Measurements from ENCODE around the gene CNTFR. TPM values are rescaled to one million over a fixed set of nuclear protein-coding genes. Genes with fewer than 3 reads are reported as not detected.

CNTFR gene
- total and polyA plus RNA-seq, 2 of the 8 experiments (the other 6 are each of a cell fraction or from before 2014, with no cell fraction given), result 1.2 to 4.2 TPM

DNA sequence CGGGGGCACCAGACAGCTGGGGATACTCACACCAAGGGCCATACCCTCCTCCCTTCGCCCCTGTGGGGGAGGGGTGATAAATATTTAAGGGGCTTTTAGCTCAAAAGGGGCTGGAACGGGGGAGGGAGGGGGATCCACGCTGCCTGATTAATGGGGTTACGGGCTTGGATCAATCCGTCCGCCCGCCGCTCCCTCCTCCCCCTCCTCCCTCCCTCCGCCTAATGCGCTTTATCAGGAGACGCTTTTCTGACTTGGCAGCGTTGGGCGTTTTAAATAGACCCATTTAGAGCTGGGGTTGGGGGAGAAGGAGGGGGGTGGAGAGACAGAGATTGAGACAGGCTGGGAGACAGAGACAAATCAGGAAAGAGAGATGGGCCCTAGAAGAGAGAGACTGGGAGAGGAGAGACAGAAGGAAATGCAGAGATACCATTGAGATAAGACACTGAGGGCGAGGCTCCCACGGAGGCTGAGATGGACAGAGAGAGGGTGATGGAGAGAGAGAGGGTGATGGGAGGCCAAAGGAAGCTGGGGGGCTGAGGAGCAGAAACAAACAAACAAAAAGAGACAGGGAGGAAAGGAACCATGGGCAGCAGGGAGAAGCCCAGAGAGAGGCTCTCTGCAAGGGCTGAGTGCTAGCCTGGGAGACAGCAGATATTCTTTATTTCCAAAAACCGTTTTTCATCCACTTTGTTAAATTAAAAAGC, 10.3 kb downstream of the CNTFR start (continued):
- no peak for TF ChIP-seq EGR1 (IDR thresholded peaks at IDR 0.05; ENCODE audit: borderline replicate concordance, low read depth, low read length)

Measured in H1 (cell line).